Skeletal muscle tissue (tissue), 4 donors: ENCODE results near the gene BCORL1. TPM values are rescaled to one million over a fixed set of nuclear protein-coding genes. Genes with fewer than 3 reads are reported as not detected.

ENCODE experiments used
- H3K27ac ChIP-seq: one replicate; pipeline ENCODE4 v1.7.0; 2013; ENCODE audit warnings: mild to moderate bottlenecking, low read depth, low read length, inconsistent platforms
- H3K27me3 ChIP-seq, 3 donors: one replicate each; pipeline ENCODE4 v1.7.0; 2013; ENCODE audit warnings: low read length in 3 of 3; ENCODE audit not compliant: control insufficient read depth in 3 of 3, insufficient read depth in 3 of 3
- H3K36me3 ChIP-seq, 3 donors: one replicate each; pipeline ENCODE4 v1.7.0; 2013; ENCODE audit warnings: low read length in 3 of 3; ENCODE audit not compliant: control insufficient read depth in 3 of 3, insufficient read depth in 3 of 3
- H3K4me1 ChIP-seq, 3 donors: one replicate each; pipeline ENCODE4 v1.7.0; 2013; ENCODE audit warnings: low read length in 3 of 3, mild to moderate bottlenecking in 3 of 3; ENCODE audit not compliant: control insufficient read depth in 3 of 3, insufficient read depth in 3 of 3
- H3K4me3 ChIP-seq, 3 donors: one replicate each; pipeline ENCODE4 v1.7.0; 2013; ENCODE audit warnings: low read length in 3 of 3
- H3K9ac ChIP-seq, 3 donors: one replicate each; pipeline ENCODE4 v1.7.0; 2013; ENCODE audit warnings: low read length in 3 of 3, mild to moderate bottlenecking in 3 of 3, moderate library complexity in 2 of 3, low read depth in 1 of 3
- H3K9me3 ChIP-seq, 3 donors: one replicate each; pipeline ENCODE4 v1.7.0; 2013; ENCODE audit warnings: low read length in 3 of 3; ENCODE audit not compliant: control insufficient read depth in 3 of 3
- total RNA-seq: library from RNA; depleted of rRNA; stranded (reverse); fragments of >200 nt; gene quantifications from one replicate; pipeline ENCODE4 v1.2.3, GENCODE V29; 2014
- donor health status: Osteomylitis.

Gene BCORL1
- total RNA-seq, 1 donor from 2014 or later: 5.2 TPM

GRCh38 chrX:129959493-129959832 is 23.0 kb upstream of the BCORL1 start:
- Histone ChIP-seq H3K9me3 (no peaks in the 10 kb centered on the region), H3K9ac (no peak overlapping the region), H3K4me1 (peaks cover 0 to 6% (median 5%) of the 10 kb centered on the region in 3 donors), H3K27ac (no peak overlapping the region), H3K27me3 (peaks cover 0 to 19% (median 0%) of the 10 kb centered on the region in 3 donors), H3K4me3 (no peak overlapping the region), H3K36me3 (no peaks in the 10 kb centered on the region)

GRCh38 chrX:129961180-129962083 is 21.0 kb upstream of the BCORL1 start:
- Histone ChIP-seq H3K4me1 (peaks cover 0 to 6% (median 5%) of the 10 kb centered on the region in 3 donors), H3K27ac (no peak overlapping the region), H3K4me3 (peak overlapping the region in 1 of 3 donors; percentile 36), H3K9ac (peak overlapping the region in 2 of 3 donors; percentile 16 to 43), H3K27me3 (peaks cover 0 to 11% (median 0%) of the 10 kb centered on the region in 3 donors), H3K36me3 (no peaks in the 10 kb centered on the region), H3K9me3 (no peaks in the 10 kb centered on the region)

- H3K27me3 ChIP-seq: peaks cover 0 to 4% (median 0%) of the 10 kb centered on the region in 3 donors
- no peak overlapping the region for H3K9ac ChIP-seq
- H3K4me1 ChIP-seq: peaks cover 0 to 4% (median 0%) of the 10 kb centered on the region in 3 donors
- H3K4me3 ChIP-seq: no peak overlapping the region
- no peak overlapping the region for H3K27ac ChIP-seq
- no peaks in the 10 kb centered on the region for H3K36me3 ChIP-seq
- no peaks in the 10 kb centered on the region for H3K9me3 ChIP-seq
Measured at GRCh38 chrX:129963729-129964128, 18.7 kb upstream of the BCORL1 start.

GRCh38 chrX:129965166-129965565 is 17.3 kb upstream of the BCORL1 start:
- Histone ChIP-seq H3K36me3 (no peaks in the 10 kb centered on the region), H3K4me1 (peaks cover 0 to 4% (median 0%) of the 10 kb centered on the region in 3 donors), H3K27ac (no peak overlapping the region), H3K4me3 (no peak overlapping the region), H3K9ac (no peak overlapping the region), H3K9me3 (no peaks in the 10 kb centered on the region), H3K27me3 (no peaks in the 10 kb centered on the region)

GRCh38 chrX:129968968-129969367 is 13.5 kb upstream of the BCORL1 start:
- Histone ChIP-seq H3K9me3 (no peaks in the 10 kb centered on the region), H3K27ac (no peak overlapping the region), H3K36me3 (no peaks in the 10 kb centered on the region), H3K27me3 (no peaks in the 10 kb centered on the region), H3K4me3 (no peak overlapping the region), H3K4me1 (no peaks in the 10 kb centered on the region), H3K9ac (no peak overlapping the region)

- no peaks in the 10 kb centered on the region for H3K36me3 ChIP-seq
- no peak overlapping the region for H3K4me3 ChIP-seq
- no peak overlapping the region for H3K27ac ChIP-seq
- H3K9ac ChIP-seq: no peak overlapping the region
- no peaks in the 10 kb centered on the region for H3K9me3 ChIP-seq
- no peaks in the 10 kb centered on the region for H3K27me3 ChIP-seq
- peaks cover 3 to 4% (median 3%) of the 10 kb centered on the region in 3 donors for H3K4me1 ChIP-seq
Measured at GRCh38 chrX:129976441-129976840, 6.0 kb upstream of the BCORL1 start.

GRCh38 chrX:129979207-129979920 is 3.1 kb upstream of the BCORL1 start:
- Histone ChIP-seq H3K9ac (no peak overlapping the region), H3K4me1 (peaks cover 3 to 4% (median 3%) of the 10 kb centered on the region in 3 donors), H3K27me3 (no peaks in the 10 kb centered on the region), H3K4me3 (no peak overlapping the region), H3K36me3 (no peaks in the 10 kb centered on the region), H3K27ac (no peak overlapping the region), H3K9me3 (no peaks in the 10 kb centered on the region)

- H3K4me1 ChIP-seq: peaks cover 3 to 4% (median 3%) of the 10 kb centered on the region in 3 donors
- peak overlapping the region in 1 of 3 donors; percentile 46 for H3K4me3 ChIP-seq
- no peaks in the 10 kb centered on the region for H3K36me3 ChIP-seq
- H3K27ac ChIP-seq: no peak overlapping the region
- no peaks in the 10 kb centered on the region for H3K27me3 ChIP-seq
- H3K9me3 ChIP-seq: no peaks in the 10 kb centered on the region
- no peak overlapping the region for H3K9ac ChIP-seq
Measured at GRCh38 chrX:129980001-129980401, 2.4 kb upstream of the BCORL1 start.

- Histone ChIP-seq H3K4me1 (peaks cover 3 to 4% (median 3%) of the 10 kb centered on the region in 3 donors), H3K4me3 (peak overlapping the region; percentile 46 to 72 (median 71)), H3K27me3 (no peaks in the 10 kb centered on the region), H3K9me3 (no peaks in the 10 kb centered on the region), H3K9ac (peak overlapping the region; percentile 43 to 69 (median 56)), H3K36me3 (no peaks in the 10 kb centered on the region), H3K27ac (no peak overlapping the region)
Measured at GRCh38 chrX:129980540-129981199, 1.8 kb upstream of the BCORL1 start.
